AG09309 (cell line): ENCODE measurements around the gene SLC41A3.
"Not testable (repeated sequence)": the region's sequence is repeated elsewhere in the genome, so short reads cannot be mapped to it uniquely, and the experiment has no call there.

Experiments used
- DNase-seq: peaks from one replicate; pipeline ENCODE4 v3.0.0-alpha.2; 2010; ENCODE audit warnings: low read depth
- H3K4me3 ChIP-seq: 2 replicates; pipeline ENCODE4 v1.5.1; 2011; ENCODE audit warnings: mild to moderate bottlenecking, low read depth, low read length, moderate library complexity; ENCODE audit not compliant: control insufficient read depth
- CTCF ChIP-seq: IDR thresholded peaks from 2 replicates; pipeline ENCODE4 v1.5.1; 2011; ENCODE audit warnings: mild to moderate bottlenecking, low read depth, low read length, inconsistent platforms; ENCODE audit not compliant: insufficient read depth, control insufficient read depth; ENCODE audit errors: missing control alignments

Gene SLC41A3

DNA sequence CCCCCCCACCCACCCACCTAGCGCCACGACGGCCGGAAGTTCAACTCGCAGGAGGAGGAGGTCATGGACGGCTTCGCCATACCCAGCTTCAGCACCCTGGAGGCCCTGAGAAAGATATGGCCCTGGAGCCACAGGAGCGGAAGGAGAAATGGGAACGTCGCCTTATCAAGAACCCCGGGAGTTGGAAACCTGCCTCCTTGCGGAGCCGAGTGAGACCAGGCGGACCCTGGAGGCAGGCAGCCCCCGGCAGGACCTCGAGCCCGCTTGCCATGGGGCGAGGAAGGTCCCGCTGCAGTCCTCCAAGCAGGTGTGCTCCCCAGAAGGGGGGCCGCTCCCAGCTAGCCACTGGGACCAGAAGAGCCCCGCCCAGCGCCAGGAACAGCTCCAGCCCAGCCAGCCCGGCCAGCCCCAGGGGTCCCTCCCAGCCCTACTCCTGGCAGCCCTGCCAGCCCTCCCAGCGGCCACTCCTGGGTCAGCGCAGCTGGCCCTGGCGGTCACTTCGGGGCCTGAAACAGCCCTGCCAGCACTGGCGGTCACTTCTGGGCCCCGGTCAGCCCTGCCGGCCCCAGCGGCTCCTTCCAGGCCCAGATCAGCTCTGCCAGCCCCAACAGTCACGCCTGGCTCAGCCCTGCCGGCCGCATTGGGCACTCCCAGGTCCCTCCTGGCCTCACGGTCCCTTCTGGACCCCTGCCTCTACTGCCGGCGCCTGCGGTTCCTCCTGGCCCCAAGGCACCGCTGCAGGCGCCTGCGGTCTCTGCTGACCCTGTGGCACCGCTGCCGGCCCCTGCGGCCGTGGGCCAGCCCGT is 125.2 kb downstream of the SLC41A3 start:
- no peak for DNase-seq
- TF ChIP-seq CTCF: no peak
- H3K4me3 ChIP-seq: no peak overlapping the region

GRCh38 chr3:125957674-125958510 is 126.0 kb downstream of the SLC41A3 start:
- no peak for DNase-seq
- H3K4me3 ChIP-seq: no peak overlapping the region
- TF ChIP-seq CTCF: no peak

GRCh38 chr3:125957020-125957419 is 126.9 kb downstream of the SLC41A3 start:
- H3K4me3 ChIP-seq, DNase-seq: not testable (repeated sequence)
